Measurements from ENCODE around the gene F10.
A peak's percentile ranks its signal among the peaks of the same experiment; 100 is the strongest.

Gene F10

DNA sequence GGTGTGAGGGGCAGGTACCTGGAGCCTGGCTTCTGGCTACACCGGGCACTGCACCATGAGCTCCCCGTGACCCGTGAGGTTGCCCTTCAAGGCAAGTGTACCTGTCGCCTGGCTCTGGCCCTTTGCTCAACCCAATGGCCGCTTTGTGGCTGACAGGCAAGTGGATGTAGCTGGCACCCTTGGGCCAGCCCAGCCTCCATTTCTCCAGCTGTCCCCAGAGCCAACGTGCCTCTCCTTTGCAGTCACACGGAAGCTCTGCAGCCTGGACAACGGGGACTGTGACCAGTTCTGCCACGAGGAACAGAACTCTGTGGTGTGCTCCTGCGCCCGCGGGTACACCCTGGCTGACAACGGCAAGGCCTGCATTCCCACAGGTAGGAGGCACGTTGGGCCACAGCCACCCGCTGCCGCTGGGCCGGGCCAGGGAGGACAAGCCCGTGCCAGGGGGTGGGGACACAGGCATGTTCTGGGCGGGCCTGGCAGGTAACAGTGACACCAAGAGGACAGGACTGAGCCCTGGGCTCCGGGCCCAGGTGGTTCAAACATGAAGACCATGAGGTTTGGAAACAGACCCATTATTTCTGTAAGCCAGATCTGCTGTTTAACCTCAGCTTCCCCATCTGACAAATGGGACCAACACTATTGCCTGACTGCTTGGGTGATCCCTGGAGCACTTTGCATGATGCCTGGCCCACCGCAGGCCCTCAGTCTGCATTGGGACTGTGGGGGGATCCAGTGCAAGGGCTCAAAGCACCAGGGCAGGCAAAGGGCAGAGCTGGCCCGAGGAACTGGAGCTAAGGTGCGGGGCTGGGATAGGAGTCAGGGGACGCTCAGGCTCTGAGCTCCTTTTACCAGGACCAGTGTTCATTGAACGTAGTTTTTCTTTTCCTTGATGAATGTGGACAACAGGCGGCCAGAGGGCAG, 18.3 kb downstream of the F10 start:
- FAIRE-seq = no peak

- FAIRE-seq = no peak
Observed at GRCh38 chr13:113141601-113141970, 19.0 kb downstream of the F10 start.

DNA sequence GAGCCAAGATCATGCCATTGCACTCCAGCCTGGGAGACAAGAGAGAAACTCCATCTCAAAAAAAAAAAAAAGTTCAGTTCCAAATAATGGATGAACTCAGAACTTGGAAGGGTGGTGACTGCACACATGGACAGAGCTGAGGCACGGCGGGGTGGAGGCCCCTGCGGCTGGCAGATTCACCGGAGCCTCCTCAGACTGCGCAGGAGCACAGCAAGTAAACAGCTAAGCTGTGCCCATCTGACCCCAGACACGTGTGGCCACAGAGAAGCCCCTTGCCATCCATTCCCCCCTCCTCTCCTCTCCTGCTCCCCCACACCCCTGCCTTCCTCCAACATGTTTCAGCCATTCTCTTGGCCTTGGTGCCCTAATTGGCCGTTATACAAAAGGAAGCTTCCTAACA, 20.3 kb downstream of the F10 start:
- no peak for FAIRE-seq

DNA sequence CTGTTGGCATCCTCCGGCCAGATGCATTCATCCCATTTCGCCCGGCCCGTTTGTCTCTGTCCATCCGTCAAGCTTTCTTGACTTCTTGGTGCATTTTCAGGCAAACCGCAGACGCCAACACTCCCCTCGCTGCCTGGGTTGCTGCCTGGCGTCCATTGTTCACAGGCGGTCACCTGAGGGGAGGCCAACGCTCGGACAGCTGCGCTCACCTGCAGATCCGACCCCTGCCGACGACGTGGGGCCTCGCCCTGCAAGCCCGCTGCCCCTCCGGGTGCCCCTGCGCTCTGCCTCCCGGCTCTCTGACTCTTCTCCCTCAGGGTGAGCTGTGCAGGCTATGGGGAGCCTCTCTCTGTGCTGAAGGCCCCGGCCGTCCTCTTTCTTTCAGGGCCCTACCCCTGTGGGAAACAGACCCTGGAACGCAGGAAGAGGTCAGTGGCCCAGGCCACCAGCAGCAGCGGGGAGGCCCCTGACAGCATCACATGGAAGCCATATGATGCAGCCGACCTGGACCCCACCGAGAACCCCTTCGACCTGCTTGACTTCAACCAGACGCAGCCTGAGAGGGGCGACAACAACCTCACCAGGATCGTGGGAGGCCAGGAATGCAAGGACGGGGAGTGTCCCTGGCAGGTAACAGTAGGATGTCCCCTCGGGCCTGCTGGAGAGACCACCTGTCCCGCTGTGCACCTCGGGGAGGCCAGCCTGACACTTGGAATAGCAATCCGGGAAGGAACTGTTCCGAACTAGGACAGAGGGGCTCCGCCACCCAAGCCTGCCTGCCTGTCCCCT, 21.1 kb downstream of the F10 start:
- no peak for FAIRE-seq

- FAIRE-seq = no peak
Observed at GRCh38 chr13:113144255-113144629, 21.6 kb downstream of the F10 start.

DNA sequence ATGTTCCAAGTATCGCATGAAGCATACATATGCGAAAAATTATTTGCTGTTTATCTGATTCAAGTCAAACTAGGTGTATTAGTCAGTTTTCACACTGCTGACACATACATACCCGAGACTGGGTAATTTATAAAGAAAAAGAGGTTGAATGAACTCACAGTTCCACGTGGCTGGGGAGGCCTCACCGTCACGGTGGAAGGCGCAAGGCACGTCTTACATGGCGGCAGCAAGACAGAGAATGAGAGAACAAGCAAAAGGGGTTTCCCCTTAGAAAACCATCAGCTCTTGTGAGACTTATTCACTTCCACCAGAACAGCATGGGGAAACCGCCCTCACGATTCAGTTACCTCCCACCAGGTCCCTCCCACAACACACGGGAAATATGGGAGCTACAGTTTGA, 22.9 kb downstream of the F10 start:
- no peak for FAIRE-seq

GRCh38 chr13:113145911-113146598, 23.5 kb downstream of the F10 start:
- no peak for FAIRE-seq

DNA sequence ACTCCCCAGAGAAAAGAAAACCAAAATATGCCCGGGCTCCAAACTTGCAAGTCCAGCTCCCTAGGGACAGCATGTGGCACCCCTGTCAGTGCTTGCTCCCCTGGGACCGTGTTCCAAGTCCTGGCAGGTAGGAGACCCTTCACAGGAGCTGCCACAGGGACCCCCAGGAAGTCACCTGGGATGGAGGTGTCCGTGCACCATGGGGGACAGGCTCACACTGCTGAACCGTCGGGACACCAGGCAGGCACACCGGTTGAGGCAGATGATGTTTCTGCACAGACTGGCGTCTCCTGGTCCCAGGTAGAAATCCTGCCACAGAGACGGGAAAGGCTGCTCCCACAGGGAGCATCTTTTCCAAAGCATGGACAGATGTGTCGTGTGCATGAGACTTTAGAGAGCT, 24.2 kb downstream of the F10 start:
- no peak for FAIRE-seq

DNA sequence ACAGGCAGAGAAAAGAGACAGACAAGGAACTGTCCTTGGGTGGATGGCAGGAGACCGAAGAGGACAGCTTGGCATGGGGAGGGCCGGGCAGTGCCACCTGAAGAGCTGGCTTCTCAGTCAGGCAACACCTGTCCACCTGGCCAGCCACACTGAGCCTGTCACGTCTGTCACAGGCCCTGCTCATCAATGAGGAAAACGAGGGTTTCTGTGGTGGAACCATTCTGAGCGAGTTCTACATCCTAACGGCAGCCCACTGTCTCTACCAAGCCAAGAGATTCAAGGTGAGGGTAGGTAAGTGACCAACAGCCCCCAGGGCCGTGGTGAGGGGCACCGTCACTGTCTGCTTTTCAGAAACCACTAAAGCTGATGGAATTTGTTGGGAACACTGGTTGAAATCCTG, 24.6 kb downstream of the F10 start:
- no peak for FAIRE-seq

- FAIRE-seq = no peak
Observed at GRCh38 chr13:113148407-113148806, 25.8 kb downstream of the F10 start.

DNA sequence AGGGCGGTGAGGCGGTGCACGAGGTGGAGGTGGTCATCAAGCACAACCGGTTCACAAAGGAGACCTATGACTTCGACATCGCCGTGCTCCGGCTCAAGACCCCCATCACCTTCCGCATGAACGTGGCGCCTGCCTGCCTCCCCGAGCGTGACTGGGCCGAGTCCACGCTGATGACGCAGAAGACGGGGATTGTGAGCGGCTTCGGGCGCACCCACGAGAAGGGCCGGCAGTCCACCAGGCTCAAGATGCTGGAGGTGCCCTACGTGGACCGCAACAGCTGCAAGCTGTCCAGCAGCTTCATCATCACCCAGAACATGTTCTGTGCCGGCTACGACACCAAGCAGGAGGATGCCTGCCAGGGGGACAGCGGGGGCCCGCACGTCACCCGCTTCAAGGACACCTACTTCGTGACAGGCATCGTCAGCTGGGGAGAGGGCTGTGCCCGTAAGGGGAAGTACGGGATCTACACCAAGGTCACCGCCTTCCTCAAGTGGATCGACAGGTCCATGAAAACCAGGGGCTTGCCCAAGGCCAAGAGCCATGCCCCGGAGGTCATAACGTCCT, 26.4 kb downstream of the F10 start:
- FAIRE-seq = no peak

DNA sequence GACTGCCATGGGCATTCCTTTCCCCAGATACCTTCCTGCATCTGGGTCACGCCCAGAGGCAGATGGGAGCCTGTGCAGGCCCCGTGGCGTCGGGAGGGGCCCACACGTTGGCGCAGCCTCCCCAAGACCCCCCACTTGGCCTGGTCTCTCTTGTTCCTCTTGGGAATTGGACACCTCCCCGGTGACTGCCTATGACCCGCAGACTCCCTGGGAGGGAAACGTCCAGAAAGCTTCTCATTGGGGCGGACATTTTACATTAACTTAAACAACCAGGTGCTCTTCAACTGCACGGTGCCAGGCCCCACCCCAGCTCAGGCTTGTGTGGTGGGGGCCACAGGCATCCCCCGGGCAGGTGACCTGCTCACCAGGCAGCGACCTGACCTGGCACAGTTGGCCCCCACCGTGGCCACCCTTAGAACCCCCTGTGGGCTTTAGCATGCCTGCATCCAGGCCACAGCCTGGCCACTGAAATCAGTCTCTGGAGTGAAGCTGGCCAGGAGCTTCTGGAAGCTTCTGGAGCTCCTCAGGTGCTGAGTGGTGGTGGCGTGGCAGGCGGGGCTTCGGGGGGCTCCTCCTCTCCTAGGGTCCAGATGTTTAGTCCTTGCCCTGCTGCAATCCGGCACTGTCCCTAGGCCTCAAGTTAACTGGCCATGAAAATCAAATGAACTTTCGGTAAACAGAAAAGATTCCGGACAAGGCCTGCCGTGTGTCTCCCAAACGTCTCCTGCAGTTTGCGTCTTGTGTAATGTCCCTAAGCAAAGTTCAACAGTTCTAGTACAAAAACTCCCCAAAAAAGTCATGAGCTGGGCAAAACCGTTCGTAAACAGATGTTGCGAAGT, 27.3 kb downstream of the F10 start:
- no peak for FAIRE-seq

- FAIRE-seq = no peak
Observed at GRCh38 chr13:113150550-113151365, 28.2 kb downstream of the F10 start.

DNA sequence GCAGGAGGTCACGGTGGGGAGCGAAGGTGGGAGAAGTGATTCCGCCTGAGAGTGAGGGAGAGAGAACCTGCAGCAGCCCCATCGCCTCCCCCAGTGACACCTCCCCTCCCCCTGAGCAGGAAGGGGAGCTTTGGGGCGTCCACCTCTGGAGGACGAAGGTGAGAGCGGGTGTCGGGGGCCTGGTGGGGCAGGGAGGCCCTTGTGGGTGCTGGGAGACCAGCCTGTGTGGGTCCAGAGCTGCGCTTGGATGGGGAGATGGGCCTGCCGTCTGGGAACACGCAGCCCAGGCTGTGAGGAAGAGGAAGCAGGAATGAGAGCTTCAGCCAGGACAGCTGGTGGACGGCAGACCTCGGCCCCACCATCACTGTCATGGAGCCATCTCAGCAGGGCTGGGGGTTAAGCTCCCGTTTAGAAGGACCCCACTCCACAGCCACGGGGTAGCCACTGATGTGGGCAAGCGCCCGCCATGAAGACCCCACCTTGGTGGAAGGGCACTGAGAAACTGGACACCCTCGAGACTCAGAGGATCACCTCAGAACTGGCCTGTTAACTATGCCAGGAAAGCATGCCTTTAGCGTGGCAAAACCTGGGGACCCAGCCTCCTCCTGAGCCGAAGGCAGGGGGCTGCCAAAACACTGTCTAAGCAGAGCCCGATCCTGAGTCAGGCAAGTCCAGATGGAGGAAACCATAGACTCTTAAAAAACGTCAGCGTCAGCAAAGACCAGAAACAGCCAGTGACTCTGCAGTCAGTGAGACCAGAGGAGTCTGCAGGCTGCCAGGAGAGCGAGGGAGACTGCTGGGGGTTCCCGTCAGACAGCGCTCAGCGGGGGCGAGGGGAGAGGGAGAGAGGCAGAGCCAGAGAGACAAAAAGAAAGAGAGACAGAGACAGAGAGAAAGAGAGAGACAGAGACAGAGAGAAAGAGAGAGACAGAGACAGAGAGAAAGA, 29.4 kb downstream of the F10 start:
- no peak for FAIRE-seq

GRCh38 chr13:113152691-113152983, 30.0 kb downstream of the F10 start:
- FAIRE-seq = no peak

DNA sequence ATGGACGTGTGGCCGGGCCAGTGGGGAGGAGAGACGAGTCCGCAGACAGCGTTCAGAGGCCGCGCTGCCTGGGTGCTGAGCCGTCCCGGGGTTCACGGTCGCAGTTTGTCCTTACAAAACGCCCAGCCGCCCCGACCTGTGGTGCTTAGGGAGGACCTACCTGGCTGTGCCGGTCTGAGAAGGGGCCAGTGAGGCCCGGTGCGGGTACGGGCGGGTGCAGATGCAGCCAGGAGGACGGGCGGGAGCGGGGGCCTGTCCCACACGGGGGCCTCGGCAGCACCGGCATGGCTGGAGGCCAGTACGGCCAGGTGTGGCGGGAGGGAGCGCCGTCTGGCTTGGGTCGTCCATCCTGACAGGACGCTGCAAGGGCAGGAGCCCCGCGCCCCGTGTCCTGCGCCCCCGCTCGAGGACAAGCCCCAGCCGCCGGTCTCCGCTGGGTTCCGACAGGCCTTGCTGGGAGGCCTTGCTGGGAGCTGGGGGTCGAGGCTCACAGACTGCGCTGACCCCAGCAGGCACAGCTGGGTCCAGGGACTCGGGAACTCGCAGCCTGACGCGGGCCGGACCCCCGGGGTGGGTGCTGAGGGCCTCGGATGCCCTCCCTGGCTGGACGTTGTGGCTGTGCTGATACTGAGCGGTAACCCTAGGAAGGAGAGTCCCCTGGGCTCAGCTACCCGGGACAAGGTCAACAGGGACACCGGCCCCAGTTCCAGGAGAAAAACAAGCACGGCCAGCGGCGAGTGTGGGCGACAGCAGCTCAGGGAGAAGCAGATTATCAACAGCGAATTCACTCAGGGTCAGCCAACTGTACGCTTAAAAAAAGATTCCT, 30.6 kb downstream of the F10 start:
- FAIRE-seq = no peak

DNA sequence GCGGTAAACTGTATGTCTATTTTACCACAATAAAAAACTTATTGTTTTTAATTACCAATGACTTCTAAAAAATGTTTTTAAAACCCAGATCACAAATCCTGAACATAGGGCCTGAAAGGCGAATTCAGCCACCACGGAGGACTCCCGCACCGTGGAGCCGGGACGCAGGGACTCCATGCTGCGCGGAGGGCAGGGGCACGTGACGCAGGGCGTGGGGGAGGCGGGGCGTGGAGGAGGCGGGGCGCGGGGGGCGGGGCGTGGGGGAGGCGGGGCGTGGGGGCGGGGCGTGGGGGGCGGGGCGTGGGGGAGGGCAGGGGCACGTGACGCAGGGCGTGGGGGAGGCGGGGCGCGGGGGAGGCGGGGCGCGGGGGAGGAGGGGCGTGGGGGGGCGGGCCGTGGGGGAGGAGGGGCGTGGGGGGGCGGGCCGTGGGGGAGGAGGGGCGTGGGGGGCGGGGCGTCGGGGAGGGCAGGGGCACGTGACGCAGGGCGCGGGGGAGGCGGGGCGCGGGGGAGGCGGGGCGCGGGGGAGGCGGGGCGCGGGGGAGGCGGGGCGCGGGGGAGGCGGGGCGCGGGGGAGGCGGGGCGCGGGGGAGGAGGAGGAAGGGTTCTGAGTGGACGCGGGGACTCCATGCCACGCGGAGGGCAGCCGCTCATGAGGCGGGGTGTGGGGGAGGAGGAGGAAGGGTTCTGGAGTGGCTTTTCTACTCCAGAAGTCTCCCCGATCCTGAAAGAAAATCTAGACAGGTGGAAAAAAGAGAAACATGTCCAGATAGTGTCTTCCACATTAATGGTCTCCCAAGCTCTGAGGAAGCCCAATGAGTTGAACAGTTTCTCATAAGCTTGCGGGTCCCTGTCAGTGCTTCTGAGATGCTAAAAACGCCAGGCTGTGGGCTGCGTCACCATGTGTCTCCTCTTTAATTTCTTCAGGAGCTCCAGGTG, 31.5 kb downstream of the F10 start:
- peak; percentile 21 for FAIRE-seq

GRCh38 chr13:113155201-113155600, 32.6 kb downstream of the F10 start:
- FAIRE-seq = no peak

Measured in islet of Langerhans (tissue), 1 donor.